Activated CD8-positive, alpha-beta memory T cell treated with anti-CD3 and anti-CD28 coated beads for 36 hours (primary cell): ENCODE data around the gene HCLS1. TPM values are rescaled to one million over a fixed set of nuclear protein-coding genes. Genes with fewer than 3 reads are reported as not detected.

ENCODE experiments used
- CTCF ChIA-PET: fragments of 350-600 bp; sonication (Branson Sonifier 250); formaldehyde crosslinking; loops from one replicate; lab custom pipeline; 2021; ENCODE audit warnings: antibody characterized with exemption; lab: Charles Lee
- POLR2A ChIA-PET: fragments of 350-600 bp; sonication (Branson Sonifier 250); formaldehyde crosslinking; loops from one replicate; lab custom pipeline; 2021; ENCODE audit warnings: antibody characterized with exemption; lab: Charles Lee
- total RNA-seq, 2 experiments: library from RNA; stranded (reverse); gene quantifications; one replicate each; pipeline ENCODE4 v1.2.3, GENCODE V29; 2021

HCLS1 gene
- total RNA-seq, 2 experiments from 2014 or later = 182 to 194 TPM

GRCh38 chr3:121661376-121661775, 673 bp upstream of the HCLS1 start:
- ChIA-PET CTCF (interaction anchor here (0.7 kb wide), 1 partner anchor 16 kb away, joined by 3 read pairs; no protein-coding TSS in a partner anchor), POLR2A (interaction anchor here (0.6 to 0.7 kb wide), 2 partner anchors 11 to 115 kb away, joined by 3 to 5 read pairs; no protein-coding TSS in a partner anchor)

GRCh38 chr3:121659586-121659985, 1.1 kb downstream of the HCLS1 start:
- ChIA-PET CTCF (no interaction called here), POLR2A (no interaction called here)

GRCh38 chr3:121658716-121659435, 1.8 kb downstream of the HCLS1 start:
- POLR2A ChIA-PET = no interaction called here

GRCh38 chr3:121654493-121655385, 6.0 kb downstream of the HCLS1 start:
- CTCF ChIA-PET = no interaction called here

More at GRCh38 chr3:121658716-121659435, 1.8 kb downstream of the HCLS1 start:
- CTCF ChIA-PET = no interaction called here

GRCh38 chr3:121651684-121652083, 9.0 kb downstream of the HCLS1 start:
- POLR2A ChIA-PET = no interaction called here
- CTCF ChIA-PET = no interaction called here

More at GRCh38 chr3:121654493-121655385, 6.0 kb downstream of the HCLS1 start:
- POLR2A ChIA-PET = no interaction called here

GRCh38 chr3:121649645-121650044, 11.1 kb downstream of the HCLS1 start:
- ChIA-PET CTCF (no interaction called here), POLR2A (interaction anchor here (1.5 kb wide), 1 partner anchor 11 kb away, joined by 3 read pairs; the partner anchor contains the start of gene HCLS1)

- CTCF ChIA-PET = no interaction called here
- POLR2A ChIA-PET = no interaction called here
Observed at GRCh38 chr3:121648219-121648958, 12.3 kb downstream of the HCLS1 start.

GRCh38 chr3:121645054-121645453, 15.6 kb downstream of the HCLS1 start:
- POLR2A ChIA-PET = no interaction called here
- CTCF ChIA-PET = no interaction called here

GRCh38 chr3:121642601-121643314, 17.9 kb downstream of the HCLS1 start:
- POLR2A ChIA-PET = no interaction called here
- CTCF ChIA-PET = no interaction called here

- CTCF ChIA-PET = no interaction called here
- POLR2A ChIA-PET = no interaction called here
Observed at GRCh38 chr3:121641127-121641526, 19.6 kb downstream of the HCLS1 start.

- CTCF ChIA-PET = no interaction called here
- POLR2A ChIA-PET = no interaction called here
Observed at GRCh38 chr3:121637922-121638321, 22.8 kb downstream of the HCLS1 start.

- ChIA-PET CTCF (no interaction called here), POLR2A (no interaction called here)
Observed at GRCh38 chr3:121630355-121630754, 30.3 kb downstream of the HCLS1 start.

- POLR2A ChIA-PET = no interaction called here
- CTCF ChIA-PET = no interaction called here
Observed at GRCh38 chr3:121629601-121630000, 31.1 kb downstream of the HCLS1 start.

- POLR2A ChIA-PET = no interaction called here
- CTCF ChIA-PET = no interaction called here
Observed at GRCh38 chr3:121627622-121628021, 33.1 kb downstream of the HCLS1 start.

GRCh38 chr3:121627211-121627610, 33.5 kb downstream of the HCLS1 start:
- CTCF ChIA-PET = no interaction called here
- POLR2A ChIA-PET = no interaction called here

GRCh38 chr3:121626495-121626894, 34.2 kb downstream of the HCLS1 start:
- ChIA-PET POLR2A (no interaction called here), CTCF (no interaction called here)

- ChIA-PET CTCF (interaction anchor here (0.7 kb wide), 1 partner anchor 15 kb away, joined by 3 read pairs; no protein-coding TSS in a partner anchor), POLR2A (no interaction called here)
Observed at GRCh38 chr3:121624147-121624899, 36.4 kb downstream of the HCLS1 start.

- ChIA-PET CTCF (no interaction called here), POLR2A (no interaction called here)
Observed at GRCh38 chr3:121621491-121621890, 39.2 kb downstream of the HCLS1 start.
